ENCODE data around the gene ZZZ3. TPM values are rescaled to one million over a fixed set of nuclear protein-coding genes. Genes with fewer than 3 reads are reported as not detected.

The ZZZ3 gene
- total and polyA plus RNA-seq, 2 experiments from 2014 or later: 31.2 to 71.9 TPM

DNA sequence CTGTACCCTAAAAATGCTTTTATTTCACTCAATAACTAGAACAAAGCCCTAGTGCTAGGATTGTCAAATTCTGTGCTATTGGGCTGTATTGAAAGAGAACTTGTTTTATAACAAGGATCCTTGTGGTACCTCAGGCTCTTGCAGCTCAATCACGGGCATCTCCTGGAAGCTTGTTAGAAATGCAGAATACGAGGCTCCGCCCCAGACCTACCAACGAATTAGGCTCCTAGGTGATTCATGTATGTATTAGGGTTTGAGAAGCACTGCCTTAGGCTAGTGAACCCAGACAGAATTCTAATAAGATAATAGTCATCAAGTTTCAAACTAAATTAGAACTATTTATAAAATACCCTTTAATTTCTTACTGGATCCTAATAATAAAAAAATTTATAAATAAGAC, 45.6 kb downstream of the ZZZ3 start:
- no peaks in the 10 kb centered on the region for H3K36me3 ChIP-seq (replicated peaks; ENCODE audit: insufficient read depth, low read depth)
- no peak overlapping the region for H2AFZ ChIP-seq
- 87% methylated on average over 4 of the region's 4 CpGs for WGBS (ENCODE audit: low lambda C conversion rate, missing lambda C conversion rate)

More for the DNA sequence above, 45.6 kb downstream of the ZZZ3 start:
- Histone ChIP-seq H3K27me3 (no peaks in the 10 kb centered on the region), H3K27ac (no peak overlapping the region), H3K9me3 (ENCODE audit: low read depth) (no peaks in the 10 kb centered on the region), H3K4me1 (ENCODE audit: insufficient read depth) (no peaks in the 10 kb centered on the region), H4K20me1 (ENCODE audit: insufficient read depth, poor library complexity, severe bottlenecking) (no peaks in the 10 kb centered on the region), H3K4me3 (no peak overlapping the region), H3K4me2 (no peak overlapping the region), H3K79me2 (peaks cover 38% of the 10 kb centered on the region), H3K9me2 (replicated peaks; ENCODE audit: insufficient read depth) (no peaks in the 10 kb centered on the region)
- DNase-seq (ENCODE audit: low spot score): no peak
- TF ChIP-seq EZH2 (IDR thresholded peaks at IDR 0.05; ENCODE audit: borderline replicate concordance): no peak

Small RNA genes lying within 50 kb of the gene (small RNA-seq; reads per million reads assigned to genes)
- gene RN7SL370P: not detected

Other genes starting within 250 kb of the ZZZ3 start
- 68.0 and 81.5 TPM in 2 replicates for gene USP33, start 77.2 kb upstream of the ZZZ3 start, total RNA-seq
- 36.3 and 37.2 TPM in 2 replicates for gene USP33, start 77.2 kb upstream of the ZZZ3 start, polyA plus RNA-seq
- gene MIGA1, start 97.0 kb upstream of the ZZZ3 start, total RNA-seq: 17.9 and 18.1 TPM in 2 replicates
- gene MIGA1, start 97.0 kb upstream of the ZZZ3 start, polyA plus RNA-seq: 8.8 and 8.9 TPM in 2 replicates
- 5.1 and 5.3 TPM in 2 replicates for gene NEXN, start 206.0 kb upstream of the ZZZ3 start, total RNA-seq
- 11.5 and 12.2 TPM in 2 replicates for gene NEXN, start 206.0 kb upstream of the ZZZ3 start, polyA plus RNA-seq

Measured in hepatocyte (in vitro differentiated cells).